Fibroblast of the aortic adventitia (primary cell): ENCODE data around the gene ISG20. TPM values are rescaled to one million over a fixed set of nuclear protein-coding genes. Genes with fewer than 3 reads are reported as not detected.

ENCODE experiments used
- DNase-seq: peaks from one replicate; pipeline ENCODE4 v3.0.0-alpha.2; 2010; ENCODE audit warnings: low read depth
- H3K4me3 ChIP-seq: 2 replicates; pipeline ENCODE4 v1.5.1; 2011; ENCODE audit warnings: low read depth, mild to moderate bottlenecking, control low read depth, low read length, moderate library complexity
- CTCF ChIP-seq: IDR thresholded peaks from 2 replicates; pipeline ENCODE4 v1.5.1; 2011; ENCODE audit warnings: mild to moderate bottlenecking, low read length, control low read depth, inconsistent platforms; ENCODE audit not compliant: insufficient read depth
- total RNA-seq: library from RNA; depleted of rRNA; stranded (reverse); fragments of >200 nt; gene quantifications from 2 replicates; pipeline ENCODE4 v1.2.3, GENCODE V29; 2012; ENCODE audit warnings: low replicate concordance

The ISG20 gene
- total RNA-seq, 1 donor, result 1.9 TPM

- peak; percentile 65 for DNase-seq
- peak; percentile 51 for TF ChIP-seq CTCF
- peak overlapping the region; percentile 46 for H3K4me3 ChIP-seq
Observed at GRCh38 chr15:88624156-88624970, 14.5 kb upstream of the ISG20 start.

GRCh38 chr15:88624971-88625490, 13.8 kb upstream of the ISG20 start:
- H3K4me3 ChIP-seq, result peak overlapping the region; percentile 15
- no peak for TF ChIP-seq CTCF
- peak; percentile 33 for DNase-seq

GRCh38 chr15:88625943-88626741, 12.7 kb upstream of the ISG20 start:
- TF ChIP-seq CTCF, result no peak
- no peak for DNase-seq
- H3K4me3 ChIP-seq, result no peak overlapping the region

- no peak for DNase-seq
- H3K4me3 ChIP-seq, result no peak overlapping the region
- TF ChIP-seq CTCF, result no peak
Observed at GRCh38 chr15:88627463-88627862, 11.4 kb upstream of the ISG20 start.

GRCh38 chr15:88628018-88628654, 10.7 kb upstream of the ISG20 start:
- no peak overlapping the region for H3K4me3 ChIP-seq
- TF ChIP-seq CTCF, result no peak
- no peak for DNase-seq

- no peak for TF ChIP-seq CTCF
- no peak for DNase-seq
- H3K4me3 ChIP-seq, result no peak overlapping the region
Observed at GRCh38 chr15:88629071-88629470, 9.7 kb upstream of the ISG20 start.
